Stomach (tissue), 9 donors: ENCODE results near the gene S100A2. TPM values are rescaled to one million over a fixed set of nuclear protein-coding genes. Genes with fewer than 3 reads are reported as not detected.
A peak's percentile ranks its signal among the peaks of the same experiment; 100 is the strongest.
"Not testable (repeated sequence)": the region's sequence is repeated elsewhere in the genome, so short reads cannot be mapped to it uniquely, and the experiment has no call there.

Experiments used
- DNase-seq, 2 donors: peaks; one replicate each; pipeline versions ENCODE4 v3.0.0 to v3.0.0-alpha.2; 2013 to 2019
- H3K27ac ChIP-seq, 5 donors: fragments of 200-600 bp in 4 of 5; sonication (generic) in 4 of 5; one replicate each; pipeline ENCODE4 v1.5.1; 2013 to 2019; ENCODE audit warnings: mild to moderate bottlenecking in 1 of 5, moderate library complexity in 1 of 5
- H3K27me3 ChIP-seq, 3 donors: fragments of 200-600 bp; sonication (generic); one replicate each; pipeline ENCODE4 v1.5.1; 2017 to 2019; ENCODE audit warnings: mixed run types in 1 of 3
- H3K36me3 ChIP-seq, 4 donors: fragments of 200-600 bp; sonication (generic); 1 replicate in 3 of 4; 2 replicates in 1 of 4; pipeline ENCODE4 v1.5.1; 2016 to 2019
- H3K4me1 ChIP-seq, 4 donors: fragments of 200-600 bp; sonication (generic); one replicate each; pipeline ENCODE4 v1.5.1; 2016 to 2019
- H3K4me3 ChIP-seq, 4 donors: fragments of 200-600 bp; sonication (generic) in 3 of 4; one replicate each; pipeline ENCODE4 v1.5.1; 2016 to 2019; ENCODE audit warnings: mild to moderate bottlenecking in 1 of 4
- H3K9me3 ChIP-seq, 4 donors: fragments of 200-600 bp; sonication (generic); one replicate each; pipeline ENCODE4 v1.5.1; 2016 to 2019
- EP300 ChIP-seq: sonication (generic); formaldehyde crosslinking; IDR thresholded peaks from one replicate; pipeline ENCODE4 v1.6.1; 2017; ENCODE audit warnings: antibody characterized with exemption
- POLR2A ChIP-seq, 4 donors: fragments of 450-650 bp; IDR thresholded peaks; one replicate each; pipeline ENCODE4 v1.6.1; 2016; ENCODE audit warnings: antibody characterized with exemption in 4 of 4, control low read depth in 2 of 4, mild to moderate bottlenecking in 1 of 4, moderate library complexity in 1 of 4
- POLR2AphosphoS5 ChIP-seq, 3 donors: sonication (generic); formaldehyde crosslinking; IDR thresholded peaks; one replicate each; pipeline ENCODE4 v1.6.1; 2016; ENCODE audit warnings: antibody characterized with exemption in 3 of 3
- WGBS, 5 donors: extraction: QIAGEN DNeasy Blood & Tissue Kit in 3 of 5; methylation state at CpG; one replicate each; pipeline versions ENCODE4 v1.1.5 to v1.1.7; 2013 to 2018; 5-methylcytosine and 5-hydroxymethylcytosine counted together
- intact Hi-C: fragments of 100-400 bp; cut with DNase I; formaldehyde crosslinking; loops from one replicate; pipeline ENCODE4 v1.15.1; 2023; ENCODE audit warnings: low total_unique reads
- polyA plus RNA-seq, 3 donors: library from polyadenylated mRNA; stranded (reverse); fragments of 200-250 nt; gene quantifications; one replicate each; pipeline ENCODE4 v1.2.3, GENCODE V29; 2013
- total RNA-seq, 5 donors: library from RNA; depleted of rRNA; stranded (reverse); fragments of >200 nt; gene quantifications; one replicate each; pipeline versions ENCODE4 v1.1.0 to v1.2.3, GENCODE V29; 2014 to 2016
- TF ChIP-seq, protein P1 (sequence below), 7 experiments: fragments of 450-650 bp in 4 of 7; fragments of 200-600 bp in 3 of 7; sonication (generic) in 3 of 7; IDR thresholded peaks; one replicate each; pipeline ENCODE4 v1.5.1; 2016 to 2019; ENCODE audit warnings: antibody characterized with exemption in 7 of 7, control low read depth in 2 of 7, mild to moderate bottlenecking in 1 of 7
- donor health status: healthy with polysubstance abuse.
- donor health status: Bipolar disorder and iron deficiency.
- donor health status: healthy.

Gene S100A2
- total and polyA plus RNA-seq, 8 donors = 2.2 to 1,809 (median 8.3) TPM; not detected in 3

DNA sequence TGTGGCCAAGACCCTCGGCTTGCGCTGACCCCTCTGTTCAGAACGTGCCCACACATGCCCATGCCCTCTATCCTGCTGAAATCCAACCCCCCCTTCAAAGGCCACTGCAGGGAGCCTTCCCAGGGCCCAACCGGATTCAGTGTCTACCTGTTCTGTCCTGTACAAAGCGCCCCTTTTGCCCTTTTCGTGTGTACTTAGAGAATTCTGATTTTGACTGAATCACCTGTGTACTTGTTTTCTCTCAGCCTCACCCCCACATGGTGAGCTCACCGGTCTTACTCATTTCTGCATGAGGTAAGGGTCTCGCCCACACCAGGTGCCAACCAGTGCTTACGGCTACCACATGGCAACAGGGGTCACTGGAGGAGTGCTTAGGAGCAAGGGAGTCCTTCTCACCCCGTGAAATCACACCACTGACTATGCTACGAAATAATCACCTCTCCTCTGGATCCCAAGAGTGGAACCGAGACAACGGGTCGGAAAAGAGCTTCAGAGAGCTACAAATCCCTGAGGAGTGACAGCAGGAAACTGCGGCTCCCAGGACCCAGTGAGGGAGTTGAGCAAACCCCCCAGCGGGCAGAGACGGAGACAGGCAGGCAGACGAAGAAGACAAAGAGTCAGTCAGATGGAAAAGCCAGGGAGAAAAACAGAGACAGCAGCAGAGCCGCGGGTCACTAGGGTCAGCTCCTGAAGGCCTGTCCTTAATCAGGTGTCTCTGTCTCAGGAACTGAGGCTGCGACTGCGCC, 2.1 kb upstream of the S100A2 start:
- H3K9me3 ChIP-seq = no peaks in the 10 kb centered on the region
- peaks cover 35 to 55% (median 46%) of the 10 kb centered on the region in 4 donors for H3K4me1 ChIP-seq
- no peaks in the 10 kb centered on the region for H3K36me3 ChIP-seq
- no peaks in the 10 kb centered on the region for H3K27me3 ChIP-seq
- intact Hi-C loops = loop anchor here (5.0 kb wide), 1 partner anchor 35 kb away; no protein-coding TSS in a partner anchor
- peak overlapping the region in 2 of 4 donors; percentile 25 to 26 for H3K4me3 ChIP-seq
- H3K27ac ChIP-seq = peak overlapping the region; percentile 60 to 94 (median 92)
- whole genome bisulfite sequencing, 5 donors = 80 to 85% (median 82%) methylated on average over 21 to 22 of the region's 22 CpGs
- TF ChIP-seq, protein P1, sequence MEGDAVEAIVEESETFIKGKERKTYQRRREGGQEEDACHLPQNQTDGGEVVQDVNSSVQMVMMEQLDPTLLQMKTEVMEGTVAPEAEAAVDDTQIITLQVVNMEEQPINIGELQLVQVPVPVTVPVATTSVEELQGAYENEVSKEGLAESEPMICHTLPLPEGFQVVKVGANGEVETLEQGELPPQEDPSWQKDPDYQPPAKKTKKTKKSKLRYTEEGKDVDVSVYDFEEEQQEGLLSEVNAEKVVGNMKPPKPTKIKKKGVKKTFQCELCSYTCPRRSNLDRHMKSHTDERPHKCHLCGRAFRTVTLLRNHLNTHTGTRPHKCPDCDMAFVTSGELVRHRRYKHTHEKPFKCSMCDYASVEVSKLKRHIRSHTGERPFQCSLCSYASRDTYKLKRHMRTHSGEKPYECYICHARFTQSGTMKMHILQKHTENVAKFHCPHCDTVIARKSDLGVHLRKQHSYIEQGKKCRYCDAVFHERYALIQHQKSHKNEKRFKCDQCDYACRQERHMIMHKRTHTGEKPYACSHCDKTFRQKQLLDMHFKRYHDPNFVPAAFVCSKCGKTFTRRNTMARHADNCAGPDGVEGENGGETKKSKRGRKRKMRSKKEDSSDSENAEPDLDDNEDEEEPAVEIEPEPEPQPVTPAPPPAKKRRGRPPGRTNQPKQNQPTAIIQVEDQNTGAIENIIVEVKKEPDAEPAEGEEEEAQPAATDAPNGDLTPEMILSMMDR (IDR thresholded peaks at IDR 0.05) = no peak
- peak in 1 of 3 donors; percentile 39 for TF ChIP-seq POLR2AphosphoS5 (IDR thresholded peaks at IDR 0.05)
- DNase-seq = peak in 1 of 2 donors; percentile 80

DNA sequence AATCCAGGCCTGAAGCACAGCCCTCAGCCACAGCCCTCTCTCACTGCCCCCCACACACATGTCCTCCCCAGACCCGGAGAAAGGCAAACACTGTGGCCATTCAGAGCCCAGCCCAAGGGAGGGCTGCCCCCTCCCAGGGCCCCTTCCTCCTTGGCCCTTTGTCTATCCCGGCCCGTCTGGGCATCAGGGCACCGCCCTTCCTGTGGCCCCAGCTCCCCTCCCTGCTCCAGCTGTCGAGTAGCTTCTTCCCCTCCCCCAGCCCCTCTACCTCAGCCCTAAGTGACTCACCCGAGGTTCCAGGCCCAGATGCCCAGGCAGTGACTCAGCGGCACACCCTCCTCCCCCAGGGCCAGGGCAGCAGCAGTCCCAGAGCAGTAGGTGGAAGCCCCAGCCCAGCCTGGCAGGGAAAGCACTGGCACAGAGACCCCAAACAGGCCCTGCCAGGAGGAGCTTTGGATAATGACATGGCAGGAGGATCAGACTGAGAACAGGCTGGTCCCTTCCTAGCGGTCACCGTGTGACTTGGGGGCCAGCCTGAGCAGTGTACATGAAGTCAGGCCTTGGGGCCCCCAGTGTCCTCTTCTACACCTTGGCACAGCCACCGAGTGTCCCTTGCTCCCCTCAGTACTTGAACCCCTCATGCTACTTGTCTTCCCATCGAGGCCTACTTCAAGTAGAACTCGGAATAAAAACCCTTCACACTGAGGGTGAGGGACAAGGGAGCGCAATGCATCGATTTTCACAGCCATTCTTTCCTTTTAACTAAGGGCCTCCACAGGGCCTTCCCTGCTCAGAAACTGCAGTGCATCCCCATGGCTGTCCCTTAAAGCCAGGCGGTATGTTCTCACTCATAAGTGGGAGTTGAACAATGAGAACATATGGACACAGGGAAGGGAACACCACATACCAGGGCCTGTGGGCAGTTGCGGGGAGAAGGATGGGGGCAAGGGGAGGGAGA, 1.0 kb upstream of the S100A2 start:
- intact Hi-C loops = loop anchor here (5.0 kb wide), 1 partner anchor 34 kb away; no protein-coding TSS in a partner anchor
- no peak for TF ChIP-seq POLR2A (IDR thresholded peaks at IDR 0.05)
- TF ChIP-seq, protein P1 (IDR thresholded peaks at IDR 0.05) = no peak
- peak; percentile 59 to 91 (median 88) for TF ChIP-seq POLR2AphosphoS5 (IDR thresholded peaks at IDR 0.05)
- DNase-seq = peak; percentile 93 to 97
- Histone ChIP-seq H3K9me3 (no peaks in the 10 kb centered on the region), H3K4me1 (peaks cover 33 to 44% (median 39%) of the 10 kb centered on the region in 4 donors), H3K4me3 (no peak overlapping the region), H3K27ac (peak overlapping the region; percentile 91 to 94 (median 92)), H3K27me3 (no peaks in the 10 kb centered on the region), H3K36me3 (no peaks in the 10 kb centered on the region)
- 39 to 42% (median 40%) methylated on average over 14 to 16 of the region's 16 CpGs for WGBS, 5 donors

DNA sequence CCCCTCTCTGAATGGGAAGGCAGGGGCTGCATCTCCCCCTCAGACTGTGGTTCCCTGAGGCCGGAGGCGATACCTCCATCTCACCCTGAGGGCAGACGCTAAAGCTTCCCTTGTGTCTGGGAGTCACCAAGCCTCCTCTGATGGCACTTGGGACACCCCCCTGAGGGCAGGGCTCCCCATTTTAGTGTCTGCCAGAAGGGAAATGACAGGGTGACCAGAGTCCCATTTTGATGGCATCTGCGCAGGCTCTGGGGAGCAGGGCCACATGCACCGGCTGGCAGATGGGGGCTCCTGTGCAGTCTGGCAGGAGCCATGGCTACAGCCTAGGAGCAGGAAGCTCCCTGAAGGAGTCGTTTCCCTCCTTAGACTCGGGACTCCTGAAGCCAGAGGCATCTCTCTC, 1.7 kb downstream of the S100A2 start:
- Histone ChIP-seq H3K27ac (peak overlapping the region in 1 of 5 donors; percentile 30), H3K4me3 (no peak overlapping the region), H3K4me1 (peaks cover 33 to 38% (median 38%) of the 10 kb centered on the region in 4 donors), H3K9me3 (no peaks in the 10 kb centered on the region), H3K36me3 (no peaks in the 10 kb centered on the region), H3K27me3 (no peaks in the 10 kb centered on the region)
- intact Hi-C loops = loop anchor here (5.0 kb wide), 1 partner anchor 47 kb away; no protein-coding TSS in a partner anchor
- DNase-seq = no peak
- 80 to 97% (median 89%) methylated on average over 6 to 7 of the region's 7 CpGs for WGBS, 5 donors
- no peak for TF ChIP-seq POLR2AphosphoS5 (IDR thresholded peaks at IDR 0.05)
- TF ChIP-seq EP300 = no peak
- TF ChIP-seq, protein P1 (IDR thresholded peaks at IDR 0.05) = no peak
- TF ChIP-seq POLR2A (IDR thresholded peaks at IDR 0.05) = no peak

DNA sequence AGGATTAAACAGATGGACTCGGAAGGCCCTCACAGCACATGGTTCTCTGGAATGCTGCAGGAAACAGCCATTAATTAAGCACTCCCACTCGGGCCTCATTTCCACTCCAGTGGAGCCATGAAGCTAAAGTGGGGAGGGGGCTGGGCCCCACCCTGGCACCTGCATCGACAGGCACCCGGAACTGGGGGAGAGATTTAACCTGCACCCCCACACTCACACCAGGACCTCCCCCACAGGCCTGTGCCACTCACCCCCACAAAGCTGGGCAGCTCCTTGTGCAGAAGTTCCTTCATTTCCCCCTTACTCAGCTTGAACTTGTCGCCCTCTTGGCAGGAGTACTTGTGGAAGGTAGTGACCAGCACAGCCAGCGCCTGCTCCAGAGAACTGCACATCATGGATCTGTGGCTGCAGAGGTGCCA, 2.2 kb downstream of the S100A2 start:
- peaks cover 33% of the 10 kb centered on the region in 4 donors for H3K4me1 ChIP-seq
- WGBS, 5 donors = 78 to 89% (median 86%) methylated on average over 4 to 6 of the region's 6 CpGs
- no peak for DNase-seq
- no peaks in the 10 kb centered on the region for H3K36me3 ChIP-seq
- intact Hi-C loops = loop anchor here (5.0 kb wide), 1 partner anchor 46 kb away; no protein-coding TSS in a partner anchor
- no peak for TF ChIP-seq POLR2AphosphoS5 (IDR thresholded peaks at IDR 0.05)
- TF ChIP-seq, protein P1 (IDR thresholded peaks at IDR 0.05) = no peak
- TF ChIP-seq EP300 = no peak
- TF ChIP-seq POLR2A (IDR thresholded peaks at IDR 0.05) = no peak
- H3K9me3 ChIP-seq = no peaks in the 10 kb centered on the region
- no peak overlapping the region for H3K4me3 ChIP-seq
- no peak overlapping the region for H3K27ac ChIP-seq
- no peaks in the 10 kb centered on the region for H3K27me3 ChIP-seq

GRCh38 chr1:153562021-153562420, 3.6 kb downstream of the S100A2 start:
- not testable (repeated sequence) for H3K4me3 ChIP-seq, H3K27me3 ChIP-seq, H3K36me3 ChIP-seq, H3K27ac ChIP-seq, DNase-seq, H3K9me3 ChIP-seq
- intact Hi-C loops = loop anchor here (5.0 kb wide), 1 partner anchor 45 kb away; no protein-coding TSS in a partner anchor
- 83 to 88% (median 86%) methylated on average over 3 of the region's 3 CpGs for WGBS, 5 donors
- peaks cover 18 to 19% (median 18%) of the 10 kb centered on the region in 4 donors for H3K4me1 ChIP-seq
